Ishikawa (cell line): ENCODE data around the gene NOS3.

Source experiments
- EP300 ChIP-seq: IDR thresholded peaks from 2 replicates; pipeline ENCODE4 v1.6.1; 2012; ENCODE audit warnings: borderline replicate concordance
- RAD21 ChIP-seq: IDR thresholded peaks from 2 replicates; pipeline ENCODE4 v1.6.1; 2012; ENCODE audit warnings: low read depth
- TAF1 ChIP-seq: IDR thresholded peaks from 2 replicates; pipeline ENCODE4 v1.6.1; 2012; ENCODE audit warnings: low read depth, mild to moderate bottlenecking
- TCF12 ChIP-seq: IDR thresholded peaks from 2 replicates; pipeline ENCODE4 v1.6.1; 2012; ENCODE audit warnings: low read depth
- TF ChIP-seq, protein P1 (sequence below): IDR thresholded peaks from 2 replicates; pipeline ENCODE4 v1.6.1; 2012; ENCODE audit warnings: low read depth, mild to moderate bottlenecking

- TF ChIP-seq EP300 (no peak), TAF1 (no peak), TCF12 (no peak), RAD21 (no peak)
- TF ChIP-seq, protein P1, sequence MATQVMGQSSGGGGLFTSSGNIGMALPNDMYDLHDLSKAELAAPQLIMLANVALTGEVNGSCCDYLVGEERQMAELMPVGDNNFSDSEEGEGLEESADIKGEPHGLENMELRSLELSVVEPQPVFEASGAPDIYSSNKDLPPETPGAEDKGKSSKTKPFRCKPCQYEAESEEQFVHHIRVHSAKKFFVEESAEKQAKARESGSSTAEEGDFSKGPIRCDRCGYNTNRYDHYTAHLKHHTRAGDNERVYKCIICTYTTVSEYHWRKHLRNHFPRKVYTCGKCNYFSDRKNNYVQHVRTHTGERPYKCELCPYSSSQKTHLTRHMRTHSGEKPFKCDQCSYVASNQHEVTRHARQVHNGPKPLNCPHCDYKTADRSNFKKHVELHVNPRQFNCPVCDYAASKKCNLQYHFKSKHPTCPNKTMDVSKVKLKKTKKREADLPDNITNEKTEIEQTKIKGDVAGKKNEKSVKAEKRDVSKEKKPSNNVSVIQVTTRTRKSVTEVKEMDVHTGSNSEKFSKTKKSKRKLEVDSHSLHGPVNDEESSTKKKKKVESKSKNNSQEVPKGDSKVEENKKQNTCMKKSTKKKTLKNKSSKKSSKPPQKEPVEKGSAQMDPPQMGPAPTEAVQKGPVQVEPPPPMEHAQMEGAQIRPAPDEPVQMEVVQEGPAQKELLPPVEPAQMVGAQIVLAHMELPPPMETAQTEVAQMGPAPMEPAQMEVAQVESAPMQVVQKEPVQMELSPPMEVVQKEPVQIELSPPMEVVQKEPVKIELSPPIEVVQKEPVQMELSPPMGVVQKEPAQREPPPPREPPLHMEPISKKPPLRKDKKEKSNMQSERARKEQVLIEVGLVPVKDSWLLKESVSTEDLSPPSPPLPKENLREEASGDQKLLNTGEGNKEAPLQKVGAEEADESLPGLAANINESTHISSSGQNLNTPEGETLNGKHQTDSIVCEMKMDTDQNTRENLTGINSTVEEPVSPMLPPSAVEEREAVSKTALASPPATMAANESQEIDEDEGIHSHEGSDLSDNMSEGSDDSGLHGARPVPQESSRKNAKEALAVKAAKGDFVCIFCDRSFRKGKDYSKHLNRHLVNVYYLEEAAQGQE = no peak
These were observed 35.8 kb upstream of the NOS3 start for GRCh38 chr7:150954986-150955518.
